ENCODE results near the gene NQO1.

NQO1 gene

DNA sequence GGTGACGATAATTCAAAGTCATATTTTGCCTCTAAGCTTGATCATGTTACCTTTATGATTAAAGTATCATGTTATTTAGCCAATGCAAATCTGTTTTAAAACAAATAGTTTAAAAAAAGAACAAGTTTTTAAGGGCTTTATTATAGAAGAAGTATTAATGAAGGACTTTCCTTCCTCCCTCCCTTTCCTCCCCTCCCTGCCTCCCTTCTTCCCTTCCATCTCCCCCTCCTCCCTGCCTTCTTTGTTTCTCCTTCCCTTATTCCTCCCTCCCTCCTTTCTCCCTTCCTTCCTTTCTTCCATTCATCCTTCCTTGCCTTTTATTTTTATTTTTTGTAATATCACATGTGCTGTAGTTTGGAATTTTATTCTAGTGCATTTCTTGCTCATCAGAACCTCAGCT lies 26.4 kb downstream of the NQO1 start:
- H3K4me3 ChIP-seq (ENCODE audit: low read length), result no peak overlapping the region
- no peaks in the 10 kb centered on the region for H3K4me1 ChIP-seq (ENCODE audit: insufficient read depth, low read length)
- H3K27ac ChIP-seq (ENCODE audit: low read depth, low read length), result no peak overlapping the region
- H3K9ac ChIP-seq (ENCODE audit: low read depth, low read length), result no peak overlapping the region
- no CpG with 5 or more reads among the region's 1 CpG for WGBS
- H3K9me3 ChIP-seq (ENCODE audit: insufficient read depth, low read depth, low read length), result no peaks in the 10 kb centered on the region
- peaks cover 56% of the 10 kb centered on the region for H3K36me3 ChIP-seq (ENCODE audit: insufficient read depth, low read length)
- H3K27me3 ChIP-seq (ENCODE audit: insufficient read depth, low read length), result no peaks in the 10 kb centered on the region

DNA sequence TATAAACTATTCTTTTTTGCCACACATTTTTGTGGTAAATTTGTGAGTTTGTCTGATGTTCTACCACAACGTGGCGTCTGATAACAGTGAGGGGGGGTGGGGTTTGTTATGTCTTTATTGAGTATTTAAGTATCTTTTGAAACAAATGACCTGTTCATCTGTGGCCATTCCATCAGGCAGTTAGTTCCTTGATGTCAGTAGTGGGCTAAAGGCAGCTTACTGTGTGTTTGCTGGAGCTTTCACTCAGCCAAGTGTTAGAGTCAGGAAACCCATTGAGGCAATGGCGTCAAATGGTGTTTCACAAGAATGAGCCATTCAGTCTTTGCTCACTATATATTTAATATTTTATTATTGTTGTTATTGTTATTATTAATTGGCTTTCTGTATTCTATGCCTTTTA lies 28.0 kb downstream of the NQO1 start:
- WGBS, result 94% methylated on average over 3 of the region's 3 CpGs
- H3K36me3 ChIP-seq (ENCODE audit: insufficient read depth, low read length), result peaks cover 67% of the 10 kb centered on the region
- H3K4me1 ChIP-seq (ENCODE audit: insufficient read depth, low read length), result no peaks in the 10 kb centered on the region
- no peak overlapping the region for H3K9ac ChIP-seq (ENCODE audit: low read depth, low read length)
- no peak overlapping the region for H3K27ac ChIP-seq (ENCODE audit: low read depth, low read length)
- H3K27me3 ChIP-seq (ENCODE audit: insufficient read depth, low read length), result no peaks in the 10 kb centered on the region
- no peaks in the 10 kb centered on the region for H3K9me3 ChIP-seq (ENCODE audit: insufficient read depth, low read depth, low read length)
- no peak overlapping the region for H3K4me3 ChIP-seq (ENCODE audit: low read length)

DNA sequence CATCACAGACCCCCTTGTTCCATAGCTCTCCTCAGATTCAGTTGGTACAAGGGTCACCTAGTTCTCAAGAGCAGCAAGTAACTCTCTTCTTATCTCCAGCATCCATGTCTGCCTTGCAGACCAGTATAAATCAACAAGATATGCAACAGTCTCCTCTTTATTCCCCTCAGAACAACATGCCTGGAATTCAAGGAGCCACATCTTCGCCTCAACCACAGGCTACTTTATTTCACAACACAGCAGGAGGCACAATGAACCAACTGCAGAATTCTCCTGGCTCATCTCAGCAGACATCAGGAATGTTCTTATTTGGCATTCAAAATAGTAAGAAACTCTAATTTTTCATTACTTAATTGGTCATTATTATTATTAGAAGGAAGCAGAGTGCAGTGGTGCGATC lies 32.4 kb downstream of the NQO1 start:
- Histone ChIP-seq H3K27ac (ENCODE audit: low read depth, low read length) (no peak overlapping the region), H3K27me3 (ENCODE audit: insufficient read depth, low read length) (no peaks in the 10 kb centered on the region), H3K9ac (ENCODE audit: low read depth, low read length) (no peak overlapping the region), H3K4me1 (ENCODE audit: insufficient read depth, low read length) (no peaks in the 10 kb centered on the region), H3K9me3 (ENCODE audit: insufficient read depth, low read depth, low read length) (no peaks in the 10 kb centered on the region), H3K36me3 (ENCODE audit: insufficient read depth, low read length) (peaks cover 75% of the 10 kb centered on the region), H3K4me3 (ENCODE audit: low read length) (no peak overlapping the region)
- WGBS, result 89% methylated on average over 2 of the region's 2 CpGs

DNA sequence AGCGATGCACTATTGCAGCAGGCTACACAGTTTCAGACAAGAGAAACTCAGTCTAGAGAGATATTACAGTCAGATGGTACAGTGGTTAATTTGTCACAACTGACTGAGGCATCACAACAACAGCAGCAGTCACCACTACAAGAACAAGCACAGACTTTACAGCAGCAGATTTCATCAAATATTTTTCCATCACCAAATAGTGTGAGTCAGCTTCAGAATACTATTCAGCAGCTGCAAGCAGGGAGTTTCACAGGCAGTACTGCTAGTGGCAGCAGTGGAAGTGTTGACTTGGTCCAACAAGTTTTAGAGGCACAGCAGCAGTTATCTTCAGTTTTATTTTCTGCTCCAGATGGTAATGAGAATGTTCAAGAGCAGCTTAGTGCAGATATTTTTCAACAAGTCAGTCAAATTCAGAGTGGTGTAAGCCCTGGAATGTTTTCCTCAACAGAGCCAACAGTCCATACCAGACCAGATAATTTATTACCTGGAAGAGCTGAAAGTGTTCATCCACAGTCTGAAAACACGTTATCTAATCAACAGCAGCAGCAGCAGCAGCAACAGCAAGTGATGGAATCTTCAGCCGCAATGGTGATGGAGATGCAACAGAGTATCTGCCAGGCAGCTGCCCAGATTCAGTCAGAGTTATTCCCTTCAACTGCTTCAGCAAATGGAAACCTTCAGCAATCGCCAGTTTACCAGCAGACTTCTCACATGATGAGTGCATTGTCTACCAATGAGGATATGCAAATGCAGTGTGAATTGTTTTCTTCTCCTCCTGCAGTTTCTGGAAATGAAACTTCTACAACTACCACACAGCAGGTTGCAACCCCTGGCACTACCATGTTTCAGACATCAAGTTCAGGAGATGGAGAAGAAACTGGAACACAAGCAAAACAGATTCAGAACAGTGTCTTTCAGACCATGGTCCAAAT lies 34.1 kb downstream of the NQO1 start:
- Histone ChIP-seq H3K9me3 (ENCODE audit: insufficient read depth, low read depth, low read length) (no peaks in the 10 kb centered on the region), H3K27me3 (ENCODE audit: insufficient read depth, low read length) (no peaks in the 10 kb centered on the region), H3K4me3 (ENCODE audit: low read length) (no peak overlapping the region), H3K4me1 (ENCODE audit: insufficient read depth, low read length) (no peaks in the 10 kb centered on the region), H3K36me3 (ENCODE audit: insufficient read depth, low read length) (peaks cover 71% of the 10 kb centered on the region), H3K9ac (ENCODE audit: low read depth, low read length) (no peak overlapping the region), H3K27ac (ENCODE audit: low read depth, low read length) (no peak overlapping the region)
- WGBS, result 93% methylated on average over 4 of the region's 4 CpGs

DNA sequence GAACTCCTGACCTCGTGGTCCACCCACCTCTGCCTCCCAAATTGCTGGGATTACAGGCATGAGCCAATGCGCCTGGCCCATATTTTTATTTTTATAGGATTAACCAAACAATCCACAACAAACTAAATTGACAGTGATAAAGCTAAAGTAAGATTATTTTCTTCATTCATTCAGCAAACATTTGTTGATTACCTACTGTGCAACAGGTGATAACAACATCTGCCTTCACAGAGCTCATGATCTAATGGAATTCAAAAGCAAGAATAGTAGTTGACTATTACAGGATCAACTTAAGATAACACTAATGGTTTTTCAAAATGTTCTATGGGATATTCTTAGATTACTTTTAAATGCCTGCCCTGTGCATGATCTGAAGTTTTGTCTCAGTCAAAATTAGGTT lies 37.8 kb downstream of the NQO1 start:
- WGBS, result 100% methylated on average over 2 of the region's 2 CpGs

DNA sequence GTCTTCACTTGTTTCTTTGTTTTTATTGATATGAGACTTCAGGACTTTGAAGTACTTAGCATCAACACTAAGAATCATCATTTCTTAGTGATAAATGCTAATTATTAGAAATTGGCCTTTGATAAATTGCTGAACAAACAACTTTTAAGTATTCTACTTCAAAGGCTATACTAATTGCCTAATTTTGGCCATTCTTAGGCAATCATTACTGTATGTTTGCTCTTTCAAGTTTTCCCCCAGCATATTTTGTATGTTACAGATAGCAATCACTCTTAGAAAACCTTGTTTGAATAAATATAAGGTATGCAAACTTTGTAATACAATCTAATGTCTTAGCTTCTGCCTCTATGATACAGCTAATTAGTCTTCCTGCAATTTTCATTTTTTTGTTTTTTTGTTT lies 46.0 kb downstream of the NQO1 start:
- H3K4me1 ChIP-seq (ENCODE audit: insufficient read depth, low read length), result no peaks in the 10 kb centered on the region
- peaks cover 75% of the 10 kb centered on the region for H3K36me3 ChIP-seq (ENCODE audit: insufficient read depth, low read length)
- no peaks in the 10 kb centered on the region for H3K9me3 ChIP-seq (ENCODE audit: insufficient read depth, low read depth, low read length)
- H3K27ac ChIP-seq (ENCODE audit: low read depth, low read length), result no peak overlapping the region
- H3K9ac ChIP-seq (ENCODE audit: low read depth, low read length), result no peak overlapping the region
- H3K4me3 ChIP-seq (ENCODE audit: low read length), result no peak overlapping the region
- no peaks in the 10 kb centered on the region for H3K27me3 ChIP-seq (ENCODE audit: insufficient read depth, low read length)

More for the DNA sequence above, 37.8 kb downstream of the NQO1 start:
- no peaks in the 10 kb centered on the region for H3K27me3 ChIP-seq (ENCODE audit: insufficient read depth, low read length)
- H3K27ac ChIP-seq (ENCODE audit: low read depth, low read length), result no peak overlapping the region
- no peaks in the 10 kb centered on the region for H3K4me1 ChIP-seq (ENCODE audit: insufficient read depth, low read length)
- no peaks in the 10 kb centered on the region for H3K9me3 ChIP-seq (ENCODE audit: insufficient read depth, low read depth, low read length)
- no peak overlapping the region for H3K4me3 ChIP-seq (ENCODE audit: low read length)
- H3K9ac ChIP-seq (ENCODE audit: low read depth, low read length), result no peak overlapping the region
- peaks cover 49% of the 10 kb centered on the region for H3K36me3 ChIP-seq (ENCODE audit: insufficient read depth, low read length)

DNA sequence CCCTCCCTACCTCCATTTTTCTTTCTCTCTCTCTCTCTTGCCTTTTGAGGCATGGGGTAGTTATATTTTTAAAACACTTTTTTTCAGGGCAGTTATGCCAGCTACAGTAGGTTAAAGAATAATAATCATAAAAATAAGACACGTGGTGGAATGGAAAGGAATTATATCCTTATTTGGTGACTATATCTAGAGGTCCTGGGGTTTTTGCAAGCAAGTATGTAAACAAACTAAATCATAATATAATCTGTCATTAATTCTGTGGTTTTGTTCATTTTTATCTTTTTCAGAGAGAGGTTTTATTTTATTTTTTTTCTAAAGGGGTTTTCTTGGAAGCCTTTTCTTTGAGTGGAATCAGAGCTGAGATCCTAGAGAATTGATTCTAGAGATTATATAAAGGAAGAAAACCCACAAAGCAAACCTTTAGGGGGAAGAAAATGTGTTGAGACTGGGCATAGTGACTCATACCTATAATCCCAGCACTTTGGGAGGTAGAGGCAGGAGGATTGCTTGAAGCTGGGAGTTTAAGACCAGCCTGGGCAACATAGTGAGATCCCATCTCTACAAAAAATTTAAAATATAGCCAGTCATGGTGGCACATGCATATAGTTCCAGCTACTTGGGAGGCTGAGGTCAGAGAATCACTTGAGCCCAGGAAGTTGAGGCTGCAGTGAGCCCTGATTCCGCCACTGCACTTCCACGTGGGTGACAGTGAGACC lies 53.2 kb downstream of the NQO1 start:
- H3K27me3 ChIP-seq (ENCODE audit: insufficient read depth, low read length), result no peaks in the 10 kb centered on the region
- peaks cover 70% of the 10 kb centered on the region for H3K36me3 ChIP-seq (ENCODE audit: insufficient read depth, low read length)
- H3K27ac ChIP-seq (ENCODE audit: low read depth, low read length), result no peak overlapping the region
- no peaks in the 10 kb centered on the region for H3K9me3 ChIP-seq (ENCODE audit: insufficient read depth, low read depth, low read length)
- 67% methylated on average over 3 of the region's 3 CpGs for WGBS
- H3K9ac ChIP-seq (ENCODE audit: low read depth, low read length), result no peak overlapping the region
- no peaks in the 10 kb centered on the region for H3K4me1 ChIP-seq (ENCODE audit: insufficient read depth, low read length)
- H3K4me3 ChIP-seq (ENCODE audit: low read length), result no peak overlapping the region

DNA sequence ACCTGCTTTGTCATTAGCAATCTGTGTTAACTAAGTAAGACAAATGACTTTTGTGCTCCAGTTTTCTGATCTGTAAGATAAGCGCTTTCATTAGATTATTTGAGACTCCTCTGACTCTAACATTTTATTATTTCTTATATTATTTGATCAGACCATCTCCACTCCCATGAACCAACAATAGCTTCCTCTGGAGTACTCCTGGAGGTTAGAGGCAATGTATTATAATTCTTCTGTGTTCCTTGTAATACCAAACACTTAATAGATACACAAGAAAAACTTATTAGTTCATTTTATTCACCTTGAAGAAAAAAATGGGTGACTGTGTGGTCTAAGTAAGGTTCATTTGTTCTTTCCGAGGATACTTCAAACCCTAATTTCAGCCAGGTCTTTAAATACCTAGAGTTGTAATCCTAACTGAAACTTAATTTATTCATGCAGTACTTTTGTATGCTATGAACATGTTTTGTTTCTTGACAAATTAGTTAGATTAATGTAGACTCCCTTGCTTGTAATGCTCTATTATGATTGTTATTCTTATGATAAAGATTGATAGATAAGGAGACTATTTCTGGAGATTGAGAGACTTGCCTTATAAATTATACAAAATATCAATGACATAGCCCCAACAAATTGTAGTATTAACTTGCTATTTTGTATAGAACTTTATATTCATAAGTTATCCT lies 53.9 kb downstream of the NQO1 start:
- Histone ChIP-seq H3K36me3 (ENCODE audit: insufficient read depth, low read length) (peaks cover 67% of the 10 kb centered on the region), H3K27me3 (ENCODE audit: insufficient read depth, low read length) (no peaks in the 10 kb centered on the region), H3K9ac (ENCODE audit: low read depth, low read length) (no peak overlapping the region), H3K4me1 (ENCODE audit: insufficient read depth, low read length) (no peaks in the 10 kb centered on the region), H3K4me3 (ENCODE audit: low read length) (no peak overlapping the region), H3K27ac (ENCODE audit: low read depth, low read length) (no peak overlapping the region), H3K9me3 (ENCODE audit: insufficient read depth, low read depth, low read length) (no peaks in the 10 kb centered on the region)
- no CpG with 5 or more reads among the region's 2 CpGs for WGBS

DNA sequence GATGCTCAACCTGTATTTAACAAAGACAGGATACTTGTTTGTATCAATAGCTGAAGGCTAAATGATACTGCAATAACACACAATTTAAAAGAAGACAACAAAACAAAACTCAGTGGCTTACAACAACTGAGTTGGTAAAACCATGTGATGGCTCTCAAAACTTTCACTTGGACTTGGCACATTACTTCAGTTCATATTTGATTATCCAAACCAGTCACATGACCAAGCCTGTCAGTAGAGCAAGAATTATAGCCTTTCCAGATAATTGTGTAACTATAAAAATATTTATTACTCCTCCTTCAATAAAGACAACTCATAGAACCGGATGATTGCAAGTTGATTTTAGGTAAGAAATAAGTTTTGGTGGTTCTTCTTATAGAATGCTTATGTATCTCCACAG lies 56.8 kb downstream of the NQO1 start:
- Histone ChIP-seq H3K4me1 (ENCODE audit: insufficient read depth, low read length) (no peaks in the 10 kb centered on the region), H3K36me3 (ENCODE audit: insufficient read depth, low read length) (peaks cover 49% of the 10 kb centered on the region), H3K27me3 (ENCODE audit: insufficient read depth, low read length) (no peaks in the 10 kb centered on the region), H3K4me3 (ENCODE audit: low read length) (no peak overlapping the region), H3K9me3 (ENCODE audit: insufficient read depth, low read depth, low read length) (no peaks in the 10 kb centered on the region), H3K9ac (ENCODE audit: low read depth, low read length) (no peak overlapping the region), H3K27ac (ENCODE audit: low read depth, low read length) (no peak overlapping the region)
- 91% methylated on average over 1 of the region's 1 CpG for WGBS

DNA sequence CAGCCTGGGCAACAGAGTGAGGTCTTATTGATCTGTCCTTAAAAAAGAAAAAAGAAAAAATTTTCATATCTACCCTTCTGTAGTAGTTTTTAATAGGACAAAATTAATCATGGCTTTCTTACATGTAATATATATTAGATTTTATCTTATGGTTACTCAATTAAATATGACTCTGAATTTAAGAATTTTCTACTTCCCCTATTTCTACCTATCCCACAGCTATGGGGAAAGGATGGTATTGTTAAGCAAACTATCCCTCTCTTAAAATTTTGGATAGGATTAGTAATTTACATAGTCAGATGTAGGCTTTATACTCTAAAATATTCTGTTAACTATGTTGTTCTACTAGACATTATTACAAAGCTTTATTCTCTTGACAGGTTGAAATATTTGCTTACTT lies 62.5 kb downstream of the NQO1 start:
- Histone ChIP-seq H3K36me3 (ENCODE audit: insufficient read depth, low read length) (peaks cover 49% of the 10 kb centered on the region), H3K9me3 (ENCODE audit: insufficient read depth, low read depth, low read length) (no peaks in the 10 kb centered on the region), H3K4me1 (ENCODE audit: insufficient read depth, low read length) (no peaks in the 10 kb centered on the region), H3K27ac (ENCODE audit: low read depth, low read length) (no peak overlapping the region), H3K4me3 (ENCODE audit: low read length) (no peak overlapping the region), H3K9ac (ENCODE audit: low read depth, low read length) (no peak overlapping the region), H3K27me3 (ENCODE audit: insufficient read depth, low read length) (no peaks in the 10 kb centered on the region)

DNA sequence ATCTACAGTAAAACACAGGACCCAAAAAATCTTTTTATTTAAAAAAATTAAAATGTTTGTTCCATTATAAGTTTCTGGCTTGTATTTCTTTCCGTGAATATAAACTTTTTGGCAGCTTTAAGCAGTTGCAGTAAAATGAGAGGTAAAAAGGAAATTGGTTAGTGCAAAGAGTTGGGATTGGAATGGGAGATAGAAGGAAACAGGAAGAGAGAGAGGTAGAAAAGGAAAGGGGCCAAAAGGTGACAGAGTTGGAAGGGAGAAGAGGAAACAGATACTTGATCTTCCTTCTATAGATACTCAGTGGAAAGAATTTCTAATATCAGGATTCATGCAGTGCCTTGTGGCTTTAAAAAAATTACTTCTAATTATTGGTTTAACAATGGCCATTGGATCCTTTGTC lies 63.5 kb downstream of the NQO1 start:
- H3K4me1 ChIP-seq (ENCODE audit: insufficient read depth, low read length), result no peaks in the 10 kb centered on the region
- no peak overlapping the region for H3K4me3 ChIP-seq (ENCODE audit: low read length)
- no peaks in the 10 kb centered on the region for H3K9me3 ChIP-seq (ENCODE audit: insufficient read depth, low read depth, low read length)
- H3K27me3 ChIP-seq (ENCODE audit: insufficient read depth, low read length), result no peaks in the 10 kb centered on the region
- H3K9ac ChIP-seq (ENCODE audit: low read depth, low read length), result no peak overlapping the region
- no peak overlapping the region for H3K27ac ChIP-seq (ENCODE audit: low read depth, low read length)
- H3K36me3 ChIP-seq (ENCODE audit: insufficient read depth, low read length), result peaks cover 44% of the 10 kb centered on the region
- WGBS, result 92% methylated on average over 1 of the region's 1 CpG

Data from HUES64 (cell line).